ENCODE results near the gene FBXW8. TPM values are rescaled to one million over a fixed set of nuclear protein-coding genes. Genes with fewer than 3 reads are reported as not detected.

FBXW8 gene
- total RNA-seq, 4 donors from 2014 or later: 7.8 to 29.9 (median 10.3) TPM

GRCh38 chr12:116955382-116956021 lies 44.8 kb downstream of the FBXW8 start:
- Histone ChIP-seq H3K36me3 (peaks cover 0 to 10% (median 0%) of the 10 kb centered on the region in 4 donors), H3K4me3 (no peak overlapping the region), H3K9me3 (no peaks in the 10 kb centered on the region), H3K27ac (no peak overlapping the region), H3K27me3 (no peaks in the 10 kb centered on the region), H3K4me1 (peaks cover 0 to 11% (median 0%) of the 10 kb centered on the region in 4 donors)
- WGBS, 2 donors (ENCODE audit: low coverage in 1 of 2): 64 to 65% methylated on average over 3 to 4 of the region's 4 CpGs
- peak; percentile 34 for DNase-seq
- in situ Hi-C loops (cut with MboI; ENCODE audit: low pct_ligation_motif_present in 1 of 4, low pct_unique_long_range_greater_than_20kb in 1 of 4, low sequenced_read_pairs in 3 of 4): no loop called here
- TF ChIP-seq POLR2A (IDR thresholded peaks at IDR 0.05) (no peak), EP300 (IDR thresholded peaks at IDR 0.05; ENCODE audit: low read depth) (no peak), CTCF (IDR thresholded peaks at IDR 0.05) (peak in 3 of 5 experiments; percentile 15 to 38 (median 19)), POLR2AphosphoS5 (IDR thresholded peaks at IDR 0.05) (no peak)
- intact Hi-C loops (cut with DNase I; ENCODE audit: low total_unique reads): no loop called here

DNA sequence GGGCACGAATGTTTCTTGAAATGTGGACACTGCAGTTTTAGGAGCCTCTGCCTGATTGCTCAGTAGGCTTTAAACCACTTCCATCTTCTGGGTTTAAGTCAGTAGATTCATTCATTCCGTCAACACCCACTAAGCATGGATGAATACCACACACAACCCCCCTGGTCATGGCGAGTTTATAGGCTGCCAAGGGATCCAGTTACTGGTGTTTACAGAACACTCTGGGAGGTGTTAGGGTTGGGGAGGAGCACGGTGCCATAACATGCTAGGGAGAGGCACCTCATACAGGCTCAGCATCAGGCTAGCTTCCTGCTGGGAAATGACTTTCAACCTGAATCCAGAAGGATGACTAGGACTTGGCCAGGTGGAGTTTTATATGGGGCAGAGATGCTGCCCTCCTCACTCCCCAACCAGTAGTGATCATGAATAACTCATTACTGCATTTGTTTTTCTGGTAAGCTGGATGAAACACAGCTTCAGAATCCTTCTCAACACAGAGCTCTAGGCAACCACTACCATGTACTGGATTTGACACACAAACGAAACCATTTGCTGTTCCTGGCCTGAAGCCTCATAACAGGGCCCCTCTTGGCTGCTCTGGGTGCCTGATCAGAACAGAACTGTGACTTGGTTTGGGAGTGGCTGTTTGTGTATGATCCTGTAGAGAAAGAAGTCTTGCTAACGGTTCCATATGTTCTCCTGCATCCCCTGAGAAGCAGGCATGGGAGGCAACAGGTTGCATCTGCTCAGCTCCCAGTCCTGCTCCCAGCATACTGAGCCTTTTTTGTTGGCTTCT lies 47.9 kb downstream of the FBXW8 start:
- TF ChIP-seq CTCF (IDR thresholded peaks at IDR 0.05): no peak
- no peak for TF ChIP-seq POLR2AphosphoS5 (IDR thresholded peaks at IDR 0.05)
- no peak for TF ChIP-seq POLR2A (IDR thresholded peaks at IDR 0.05)
- TF ChIP-seq EP300 (IDR thresholded peaks at IDR 0.05; ENCODE audit: low read depth): no peak
- Histone ChIP-seq H3K27ac (no peak overlapping the region), H3K27me3 (no peaks in the 10 kb centered on the region), H3K4me3 (no peak overlapping the region), H3K9me3 (no peaks in the 10 kb centered on the region), H3K4me1 (peaks cover 0 to 11% (median 0%) of the 10 kb centered on the region in 4 donors), H3K36me3 (no peaks in the 10 kb centered on the region)
- no peak for DNase-seq
- 78 to 100% methylated on average over 1 to 6 of the region's 6 CpGs for WGBS, 2 donors (ENCODE audit: low coverage in 1 of 2)
- in situ Hi-C loops (cut with MboI; ENCODE audit: low pct_ligation_motif_present in 1 of 4, low pct_unique_long_range_greater_than_20kb in 1 of 4, low sequenced_read_pairs in 3 of 4) (no loop called here), intact Hi-C loops (cut with DNase I; ENCODE audit: low total_unique reads) (no loop called here)

GRCh38 chr12:116959198-116959460 lies 48.4 kb downstream of the FBXW8 start:
- peaks cover 0 to 11% (median 0%) of the 10 kb centered on the region in 4 donors for H3K4me1 ChIP-seq
- DNase-seq: no peak
- intact Hi-C loops (cut with DNase I; ENCODE audit: low total_unique reads): no loop called here
- H3K27ac ChIP-seq: no peak overlapping the region
- 87% methylated on average over 2 of the region's 2 CpGs; no CpG with 5 or more reads in 1 of the 2 donors for WGBS, 2 donors (ENCODE audit: low coverage in 1 of 2)
- no peaks in the 10 kb centered on the region for H3K9me3 ChIP-seq
- no peaks in the 10 kb centered on the region for H3K27me3 ChIP-seq
- TF ChIP-seq POLR2AphosphoS5 (IDR thresholded peaks at IDR 0.05) (no peak), EP300 (IDR thresholded peaks at IDR 0.05; ENCODE audit: low read depth) (no peak), POLR2A (IDR thresholded peaks at IDR 0.05) (no peak)
- no peaks in the 10 kb centered on the region for H3K36me3 ChIP-seq
- in situ Hi-C loops (cut with MboI; ENCODE audit: low pct_ligation_motif_present in 1 of 4, low pct_unique_long_range_greater_than_20kb in 1 of 4, low sequenced_read_pairs in 3 of 4): no loop called here
- no peak overlapping the region for H3K4me3 ChIP-seq

- H3K27me3 ChIP-seq: no peaks in the 10 kb centered on the region
- 88 to 90% methylated on average over 2 to 5 of the region's 5 CpGs for WGBS, 2 donors (ENCODE audit: low coverage in 1 of 2)
- no peak overlapping the region for H3K4me3 ChIP-seq
- no peaks in the 10 kb centered on the region for H3K9me3 ChIP-seq
- in situ Hi-C loops (cut with MboI; ENCODE audit: low pct_ligation_motif_present in 1 of 4, low pct_unique_long_range_greater_than_20kb in 1 of 4, low sequenced_read_pairs in 3 of 4): no loop called here
- no peak for TF ChIP-seq CTCF (IDR thresholded peaks at IDR 0.05)
- TF ChIP-seq POLR2A (IDR thresholded peaks at IDR 0.05): no peak
- TF ChIP-seq POLR2AphosphoS5 (IDR thresholded peaks at IDR 0.05): no peak
- no peak for TF ChIP-seq EP300 (IDR thresholded peaks at IDR 0.05; ENCODE audit: low read depth)
- H3K4me1 ChIP-seq: peaks cover 0 to 8% (median 0%) of the 10 kb centered on the region in 4 donors
- H3K27ac ChIP-seq: no peak overlapping the region
- intact Hi-C loops (cut with DNase I; ENCODE audit: low total_unique reads): no loop called here
- H3K36me3 ChIP-seq: no peaks in the 10 kb centered on the region
- no peak for DNase-seq
These were observed 49.2 kb downstream of the FBXW8 start for GRCh38 chr12:116959845-116960514.

Measured in transverse colon (tissue), 4 donors.